HCT116 (cell line): Measurements from ENCODE around the gene PRKG1. TPM values are rescaled to one million over a fixed set of nuclear protein-coding genes. Genes with fewer than 3 reads are reported as not detected.

Experiments used
- ATAC-seq: fragments of 200-7000 bp; cut with Tn5 transposase; 2 replicates; pipeline ENCODE4 v1.9.1; 2020; ENCODE audit warnings: mild to moderate bottlenecking, moderate library complexity
- BruUV-seq: library from RNA; stranded (reverse); fragments of 400-500 nt; replicated peaks from 2 replicates; lab custom pipeline; 2021; lab: Mats Ljungman, UMichigan
- CTCF ChIA-PET: fragments of 300-600 bp; sonication (Branson Sonifier 250); formaldehyde crosslinking; loops from one replicate; lab custom pipeline; 2021; ENCODE audit warnings: antibody characterized with exemption; lab: Charles Lee
- POLR2A ChIA-PET: fragments of 300-600, 350-600 bp; sonication (Branson Sonifier 250); formaldehyde crosslinking; loops from one replicate; lab custom pipeline; 2021; ENCODE audit warnings: antibody characterized with exemption; lab: Charles Lee
- RAD21 ChIA-PET, 2 experiments: fragments of 300-600 bp; sonication (Branson Sonifier 250); formaldehyde crosslinking; loops; one replicate each; lab custom pipeline; 2023; ENCODE audit warnings: low total read pairs in 2 of 2; ENCODE audit not compliant: uncharacterized antibody in 2 of 2, unreplicated experiment in 2 of 2, low non-redundant PET in 1 of 2; lab: Charles Lee
- DNase-seq: peaks from one replicate; pipeline ENCODE4 v3.0.0-alpha.2; 2010; ENCODE audit warnings: low read depth, low spot score
- H2AFZ ChIP-seq: fragments of 200-600 bp; shearing (Covaris generic), sonication (generic); 2 replicates; pipeline ENCODE4 v1.6.1; 2017; ENCODE audit warnings: low read depth, mixed run types, mixed read lengths, antibody characterized with exemption, low read length; ENCODE audit not compliant: poor library complexity, severe bottlenecking
- H3K27ac ChIP-seq: 2 replicates; pipeline ENCODE4 v1.5.1; 2012; ENCODE audit warnings: low read depth, low read length
- H3K27me3 ChIP-seq: fragments of 200-600 bp; sonication (generic); 2 replicates; pipeline ENCODE4 v1.6.1; 2016; ENCODE audit warnings: mixed run types, low read length, mixed read lengths; ENCODE audit not compliant: insufficient read depth
- H3K36me3 ChIP-seq, 2 experiments: fragments of 200-500 bp in 1 of 2; fragments of 200-600 bp in 1 of 2; sonication (Bioruptor generic) in 1 of 2; sonication (generic) in 1 of 2; 2 replicates each; pipeline versions ENCODE4 v1.5.1 to v1.6.1; 2014 to 2016; ENCODE audit warnings: low read length in 2 of 2, inconsistent platforms in 1 of 2, mixed read lengths in 1 of 2, mixed run types in 1 of 2; ENCODE audit not compliant: insufficient read depth in 2 of 2, control insufficient read depth in 1 of 2
- H3K4me1 ChIP-seq, 2 experiments: fragments of 200-600 bp in 1 of 2; sonication (generic) in 1 of 2; 2 replicates each; pipeline versions ENCODE4 v1.5.1 to v1.6.1; 2012 to 2017; ENCODE audit warnings: low read length in 2 of 2, inconsistent platforms in 1 of 2, mild to moderate bottlenecking in 1 of 2, mixed read lengths in 1 of 2, mixed run types in 1 of 2, moderate library complexity in 1 of 2; ENCODE audit not compliant: insufficient read depth in 2 of 2, control insufficient read depth in 1 of 2
- H3K4me2 ChIP-seq: fragments of 200-600 bp; sonication (generic); 2 replicates; pipeline ENCODE4 v1.6.1; 2017; ENCODE audit warnings: mixed run types, low read length, mixed read lengths
- H3K4me3 ChIP-seq, 2 experiments: fragments of 200-600 bp in 1 of 2; sonication (generic) in 1 of 2; replicated peaks in 1 of 2; 2 replicates each; pipeline ENCODE4 v1.5.1; 2011 to 2016; ENCODE audit warnings: low read length in 2 of 2, control low read depth in 1 of 2, low read depth in 1 of 2, mild to moderate bottlenecking in 1 of 2, mixed read lengths in 1 of 2, mixed run types in 1 of 2
- H3K79me2 ChIP-seq: fragments of 200-600 bp; sonication (generic); 2 replicates; pipeline ENCODE4 v1.6.1; 2017; ENCODE audit warnings: mild to moderate bottlenecking, mixed run types, low read length, moderate library complexity, mixed read lengths; ENCODE audit not compliant: insufficient read depth
- H3K9ac ChIP-seq: fragments of 200-600 bp; sonication (generic); 2 replicates; pipeline ENCODE4 v1.6.1; 2016; ENCODE audit warnings: low read length, mixed read lengths
- H3K9me2 ChIP-seq: fragments of 200-600 bp; sonication (generic), shearing (Covaris generic); 2 replicates; pipeline ENCODE4 v1.6.1; 2017; ENCODE audit warnings: mixed run types, mild to moderate bottlenecking, moderate library complexity; ENCODE audit not compliant: insufficient read depth
- H3K9me3 ChIP-seq, 2 experiments: fragments of 200-500 bp in 1 of 2; fragments of 200-600 bp in 1 of 2; sonication (Bioruptor generic) in 1 of 2; sonication (generic) in 1 of 2; 2 replicates each; pipeline ENCODE4 v1.6.1; 2014 to 2017; ENCODE audit warnings: low read length in 2 of 2, mixed read lengths in 2 of 2, inconsistent platforms in 1 of 2, low read depth in 1 of 2, mild to moderate bottlenecking in 1 of 2, mixed run types in 1 of 2, moderate library complexity in 1 of 2; ENCODE audit not compliant: control insufficient read depth in 1 of 2, insufficient read depth in 1 of 2
- H4K20me1 ChIP-seq: fragments of 200-600 bp; sonication (generic), shearing (Covaris generic); 2 replicates; pipeline ENCODE4 v1.6.1; 2017; ENCODE audit warnings: mixed run types, mild to moderate bottlenecking, moderate library complexity; ENCODE audit not compliant: insufficient read depth
- CBX3 ChIP-seq: IDR thresholded peaks from 2 replicates; pipeline ENCODE4 v1.6.1; 2012; ENCODE audit warnings: low read depth
- EGR1 ChIP-seq: IDR thresholded peaks from 2 replicates; pipeline ENCODE4 v1.6.1; 2012; ENCODE audit warnings: low read depth
- ELF1 ChIP-seq: IDR thresholded peaks from 2 replicates; pipeline ENCODE4 v1.6.1; 2012; ENCODE audit warnings: low read depth, borderline replicate concordance
- POLR2A ChIP-seq: IDR thresholded peaks from 2 replicates; pipeline ENCODE4 v1.7.0; 2011; ENCODE audit warnings: borderline replicate concordance; ENCODE audit not compliant: insufficient read depth, insufficient read length; ENCODE audit errors: extremely low read depth
- POLR2AphosphoS5 ChIP-seq: IDR thresholded peaks from 2 replicates; pipeline ENCODE4 v1.6.1; 2011; ENCODE audit warnings: mild to moderate bottlenecking, low read depth, low read length, moderate library complexity
- RAD21 ChIP-seq: IDR thresholded peaks from 2 replicates; pipeline ENCODE4 v1.6.1; 2012; ENCODE audit warnings: low read depth, mild to moderate bottlenecking
- SIN3A ChIP-seq: IDR thresholded peaks from 2 replicates; pipeline ENCODE4 v1.6.1; 2012; ENCODE audit warnings: low read depth
- ZNF274 ChIP-seq: fragments of 200-500 bp; sonication (Bioruptor generic); IDR thresholded peaks from 2 replicates; pipeline ENCODE4 v1.6.1; 2014; ENCODE audit warnings: mild to moderate bottlenecking, low read depth, low read length, inconsistent platforms
- intact Hi-C: fragments of 100-400 bp; cut with micrococcal nuclease; formaldehyde crosslinking; loops from 2 replicates; pipeline ENCODE4 v1.10.0; 2022
- total RNA-seq: library from RNA; stranded (reverse); gene quantifications from one replicate; pipeline ENCODE4 v1.2.1, GENCODE V29; 2021; ENCODE audit not compliant: unreplicated experiment
- TF ChIP-seq, protein P1 (sequence below): IDR thresholded peaks from 2 replicates; pipeline ENCODE4 v1.6.1; 2012
- TF ChIP-seq, protein P2 (sequence below): IDR thresholded peaks from 2 replicates; pipeline ENCODE4 v1.6.1; 2012; ENCODE audit warnings: low read depth
- TF ChIP-seq, protein P3 (sequence below), 3 experiments: fragments of 200-600 bp in 1 of 3; sonication (generic) in 1 of 3; IDR thresholded peaks in 2 of 3; conservative IDR thresholded peaks in 1 of 3; 2 replicates each; pipeline ENCODE4 v1.5.1; 2012 to 2017; ENCODE audit warnings: low read depth in 2 of 3, low read length in 2 of 3, antibody characterized with exemption in 1 of 3, borderline replicate concordance in 1 of 3, control low read depth in 1 of 3, mild to moderate bottlenecking in 1 of 3, mixed read lengths in 1 of 3, mixed run types in 1 of 3, moderate library complexity in 1 of 3; ENCODE audit not compliant: insufficient read depth in 1 of 3
- TF ChIP-seq, protein P4 (sequence below): IDR thresholded peaks from 2 replicates; pipeline ENCODE4 v1.6.1; 2012
- TF ChIP-seq, protein P5 (sequence below): IDR thresholded peaks from 2 replicates; pipeline ENCODE4 v1.6.1; 2011; ENCODE audit warnings: mild to moderate bottlenecking, low read length, moderate library complexity; ENCODE audit not compliant: insufficient replicate concordance; ENCODE audit errors: extremely low read depth

The PRKG1 gene
- total RNA-seq, 1 experiment from 2014 or later = 1.4 TPM

DNA sequence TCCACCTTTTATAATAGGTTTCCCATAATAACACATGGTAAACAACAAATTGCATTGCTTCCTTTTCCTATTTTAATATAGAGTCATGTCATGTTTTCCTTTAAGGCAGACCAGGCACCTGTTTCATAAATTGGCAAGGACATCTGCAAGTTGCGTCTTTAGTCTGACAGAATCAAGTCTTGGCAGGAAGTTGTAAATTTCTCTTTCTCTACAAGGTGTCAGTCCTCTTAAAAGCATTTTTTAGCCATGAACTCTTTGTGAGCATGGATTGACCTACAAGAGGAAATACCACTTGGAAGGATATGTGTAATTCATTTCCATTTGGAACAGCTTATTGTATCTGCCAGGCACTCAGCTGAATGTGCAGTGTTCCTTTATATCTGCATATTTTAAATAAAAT is 176.8 kb downstream of the PRKG1 start:
- peaks cover 27% of the 10 kb centered on the region for H3K27me3 ChIP-seq
- H3K4me1 ChIP-seq = no peaks in the 10 kb centered on the region
- DNase-seq = no peak
- H3K9ac ChIP-seq = no peak overlapping the region
- ChIA-PET POLR2A (no interaction called here), RAD21 (no interaction called here), CTCF (no interaction called here)
- no TSS peak for BruUV-seq
- no peak overlapping the region for H2AFZ ChIP-seq
- H4K20me1 ChIP-seq = no peaks in the 10 kb centered on the region
- no peak overlapping the region for H3K4me2 ChIP-seq
- no peaks in the 10 kb centered on the region for H3K9me2 ChIP-seq
- no peak overlapping the region for H3K27ac ChIP-seq
- no peaks in the 10 kb centered on the region for H3K79me2 ChIP-seq
- no peak overlapping the region for H3K4me3 ChIP-seq
- ATAC-seq = no peak
- intact Hi-C loops = no loop called here
- no peaks in the 10 kb centered on the region for H3K36me3 ChIP-seq
- H3K9me3 ChIP-seq = no peaks in the 10 kb centered on the region
- TF ChIP-seq, protein P1, sequence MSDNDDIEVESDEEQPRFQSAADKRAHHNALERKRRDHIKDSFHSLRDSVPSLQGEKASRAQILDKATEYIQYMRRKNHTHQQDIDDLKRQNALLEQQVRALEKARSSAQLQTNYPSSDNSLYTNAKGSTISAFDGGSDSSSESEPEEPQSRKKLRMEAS = no peak

DNA sequence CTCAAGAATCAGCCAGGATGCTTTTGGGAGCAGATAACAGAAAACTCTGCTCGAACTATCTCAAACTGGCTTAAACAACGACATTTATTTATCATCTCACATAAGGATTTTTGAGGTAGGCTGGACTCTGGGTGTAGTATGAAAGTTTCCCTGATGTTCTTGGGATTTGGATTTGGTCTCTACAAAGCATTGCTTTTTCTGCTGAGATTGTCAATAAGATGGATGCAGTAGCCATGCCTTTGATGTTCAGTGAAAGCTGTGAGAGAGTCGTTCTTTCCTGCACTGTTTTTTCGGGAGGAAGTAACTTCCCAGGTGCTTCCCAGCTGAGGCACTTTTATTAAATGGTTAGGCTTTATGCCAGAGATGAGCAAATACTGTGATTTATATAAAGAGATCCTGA is 181.1 kb downstream of the PRKG1 start:
- ChIA-PET RAD21 (no interaction called here), POLR2A (no interaction called here), CTCF (no interaction called here)
- Histone ChIP-seq H2AFZ (no peak overlapping the region), H3K9me3 (no peaks in the 10 kb centered on the region), H3K27ac (no peak overlapping the region), H3K4me2 (no peak overlapping the region), H3K9ac (no peak overlapping the region), H3K27me3 (peaks cover 29% of the 10 kb centered on the region), H3K4me3 (no peak overlapping the region), H3K9me2 (no peaks in the 10 kb centered on the region), H3K4me1 (no peaks in the 10 kb centered on the region), H4K20me1 (no peaks in the 10 kb centered on the region), H3K36me3 (no peaks in the 10 kb centered on the region), H3K79me2 (no peaks in the 10 kb centered on the region)
- ATAC-seq = no peak
- intact Hi-C loops = no loop called here
- no peak for DNase-seq
- no TSS peak for BruUV-seq
- TF ChIP-seq, protein P2, sequence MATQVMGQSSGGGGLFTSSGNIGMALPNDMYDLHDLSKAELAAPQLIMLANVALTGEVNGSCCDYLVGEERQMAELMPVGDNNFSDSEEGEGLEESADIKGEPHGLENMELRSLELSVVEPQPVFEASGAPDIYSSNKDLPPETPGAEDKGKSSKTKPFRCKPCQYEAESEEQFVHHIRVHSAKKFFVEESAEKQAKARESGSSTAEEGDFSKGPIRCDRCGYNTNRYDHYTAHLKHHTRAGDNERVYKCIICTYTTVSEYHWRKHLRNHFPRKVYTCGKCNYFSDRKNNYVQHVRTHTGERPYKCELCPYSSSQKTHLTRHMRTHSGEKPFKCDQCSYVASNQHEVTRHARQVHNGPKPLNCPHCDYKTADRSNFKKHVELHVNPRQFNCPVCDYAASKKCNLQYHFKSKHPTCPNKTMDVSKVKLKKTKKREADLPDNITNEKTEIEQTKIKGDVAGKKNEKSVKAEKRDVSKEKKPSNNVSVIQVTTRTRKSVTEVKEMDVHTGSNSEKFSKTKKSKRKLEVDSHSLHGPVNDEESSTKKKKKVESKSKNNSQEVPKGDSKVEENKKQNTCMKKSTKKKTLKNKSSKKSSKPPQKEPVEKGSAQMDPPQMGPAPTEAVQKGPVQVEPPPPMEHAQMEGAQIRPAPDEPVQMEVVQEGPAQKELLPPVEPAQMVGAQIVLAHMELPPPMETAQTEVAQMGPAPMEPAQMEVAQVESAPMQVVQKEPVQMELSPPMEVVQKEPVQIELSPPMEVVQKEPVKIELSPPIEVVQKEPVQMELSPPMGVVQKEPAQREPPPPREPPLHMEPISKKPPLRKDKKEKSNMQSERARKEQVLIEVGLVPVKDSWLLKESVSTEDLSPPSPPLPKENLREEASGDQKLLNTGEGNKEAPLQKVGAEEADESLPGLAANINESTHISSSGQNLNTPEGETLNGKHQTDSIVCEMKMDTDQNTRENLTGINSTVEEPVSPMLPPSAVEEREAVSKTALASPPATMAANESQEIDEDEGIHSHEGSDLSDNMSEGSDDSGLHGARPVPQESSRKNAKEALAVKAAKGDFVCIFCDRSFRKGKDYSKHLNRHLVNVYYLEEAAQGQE = no peak
- no peak for TF ChIP-seq RAD21
- no peak for TF ChIP-seq ELF1
- no peak for TF ChIP-seq EGR1
- TF ChIP-seq ZNF274 = no peak
- TF ChIP-seq, protein P3, sequence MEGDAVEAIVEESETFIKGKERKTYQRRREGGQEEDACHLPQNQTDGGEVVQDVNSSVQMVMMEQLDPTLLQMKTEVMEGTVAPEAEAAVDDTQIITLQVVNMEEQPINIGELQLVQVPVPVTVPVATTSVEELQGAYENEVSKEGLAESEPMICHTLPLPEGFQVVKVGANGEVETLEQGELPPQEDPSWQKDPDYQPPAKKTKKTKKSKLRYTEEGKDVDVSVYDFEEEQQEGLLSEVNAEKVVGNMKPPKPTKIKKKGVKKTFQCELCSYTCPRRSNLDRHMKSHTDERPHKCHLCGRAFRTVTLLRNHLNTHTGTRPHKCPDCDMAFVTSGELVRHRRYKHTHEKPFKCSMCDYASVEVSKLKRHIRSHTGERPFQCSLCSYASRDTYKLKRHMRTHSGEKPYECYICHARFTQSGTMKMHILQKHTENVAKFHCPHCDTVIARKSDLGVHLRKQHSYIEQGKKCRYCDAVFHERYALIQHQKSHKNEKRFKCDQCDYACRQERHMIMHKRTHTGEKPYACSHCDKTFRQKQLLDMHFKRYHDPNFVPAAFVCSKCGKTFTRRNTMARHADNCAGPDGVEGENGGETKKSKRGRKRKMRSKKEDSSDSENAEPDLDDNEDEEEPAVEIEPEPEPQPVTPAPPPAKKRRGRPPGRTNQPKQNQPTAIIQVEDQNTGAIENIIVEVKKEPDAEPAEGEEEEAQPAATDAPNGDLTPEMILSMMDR (IDR thresholded peaks at IDR 0.05 in 2 of 3, conservative IDR thresholded peaks at IDR 0.05 in 1 of 3; ENCODE audit: borderline replicate concordance in 1 of 3, insufficient read depth in 1 of 3, low read depth in 2 of 3, low read length in 2 of 3) = no peak
- TF ChIP-seq, protein P4, sequence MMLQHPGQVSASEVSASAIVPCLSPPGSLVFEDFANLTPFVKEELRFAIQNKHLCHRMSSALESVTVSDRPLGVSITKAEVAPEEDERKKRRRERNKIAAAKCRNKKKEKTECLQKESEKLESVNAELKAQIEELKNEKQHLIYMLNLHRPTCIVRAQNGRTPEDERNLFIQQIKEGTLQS = no peak
- TF ChIP-seq POLR2AphosphoS5 = no peak
- no peak for TF ChIP-seq SIN3A
- no peak for TF ChIP-seq CBX3
- TF ChIP-seq, protein P5, sequence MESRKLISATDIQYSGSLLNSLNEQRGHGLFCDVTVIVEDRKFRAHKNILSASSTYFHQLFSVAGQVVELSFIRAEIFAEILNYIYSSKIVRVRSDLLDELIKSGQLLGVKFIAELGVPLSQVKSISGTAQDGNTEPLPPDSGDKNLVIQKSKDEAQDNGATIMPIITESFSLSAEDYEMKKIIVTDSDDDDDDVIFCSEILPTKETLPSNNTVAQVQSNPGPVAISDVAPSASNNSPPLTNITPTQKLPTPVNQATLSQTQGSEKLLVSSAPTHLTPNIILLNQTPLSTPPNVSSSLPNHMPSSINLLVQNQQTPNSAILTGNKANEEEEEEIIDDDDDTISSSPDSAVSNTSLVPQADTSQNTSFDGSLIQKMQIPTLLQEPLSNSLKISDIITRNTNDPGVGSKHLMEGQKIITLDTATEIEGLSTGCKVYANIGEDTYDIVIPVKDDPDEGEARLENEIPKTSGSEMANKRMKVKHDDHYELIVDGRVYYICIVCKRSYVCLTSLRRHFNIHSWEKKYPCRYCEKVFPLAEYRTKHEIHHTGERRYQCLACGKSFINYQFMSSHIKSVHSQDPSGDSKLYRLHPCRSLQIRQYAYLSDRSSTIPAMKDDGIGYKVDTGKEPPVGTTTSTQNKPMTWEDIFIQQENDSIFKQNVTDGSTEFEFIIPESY = no peak
- TF ChIP-seq POLR2A = no peak
